Measurements from ENCODE around the gene CAT.
A peak's percentile ranks its signal among the peaks of the same experiment; 100 is the strongest.

Gene CAT

DNA sequence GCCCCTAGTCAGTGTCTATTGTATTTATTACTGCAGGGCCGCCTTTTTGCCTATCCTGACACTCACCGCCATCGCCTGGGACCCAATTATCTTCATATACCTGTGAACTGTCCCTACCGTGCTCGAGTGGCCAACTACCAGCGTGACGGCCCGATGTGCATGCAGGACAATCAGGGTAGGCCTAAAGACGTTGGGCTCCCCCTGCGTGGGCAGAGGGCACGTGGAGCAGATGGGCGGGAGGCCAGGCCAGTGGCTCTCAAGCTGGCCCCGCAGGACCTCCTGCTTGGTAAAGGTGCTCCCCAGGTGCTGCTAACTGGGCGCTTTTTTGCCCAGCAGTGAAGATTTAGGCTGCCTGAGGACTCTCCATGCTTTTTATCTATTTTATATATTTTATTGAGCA, 22.5 kb downstream of the CAT start:
- DNase-seq (ENCODE audit: low read depth in 1 of 2, low spot score in 1 of 2): no peak
- H3K27me3 ChIP-seq (ENCODE audit: insufficient read depth, poor library complexity, severe bottlenecking): no peaks in the 10 kb centered on the region
- TF ChIP-seq, protein P1, sequence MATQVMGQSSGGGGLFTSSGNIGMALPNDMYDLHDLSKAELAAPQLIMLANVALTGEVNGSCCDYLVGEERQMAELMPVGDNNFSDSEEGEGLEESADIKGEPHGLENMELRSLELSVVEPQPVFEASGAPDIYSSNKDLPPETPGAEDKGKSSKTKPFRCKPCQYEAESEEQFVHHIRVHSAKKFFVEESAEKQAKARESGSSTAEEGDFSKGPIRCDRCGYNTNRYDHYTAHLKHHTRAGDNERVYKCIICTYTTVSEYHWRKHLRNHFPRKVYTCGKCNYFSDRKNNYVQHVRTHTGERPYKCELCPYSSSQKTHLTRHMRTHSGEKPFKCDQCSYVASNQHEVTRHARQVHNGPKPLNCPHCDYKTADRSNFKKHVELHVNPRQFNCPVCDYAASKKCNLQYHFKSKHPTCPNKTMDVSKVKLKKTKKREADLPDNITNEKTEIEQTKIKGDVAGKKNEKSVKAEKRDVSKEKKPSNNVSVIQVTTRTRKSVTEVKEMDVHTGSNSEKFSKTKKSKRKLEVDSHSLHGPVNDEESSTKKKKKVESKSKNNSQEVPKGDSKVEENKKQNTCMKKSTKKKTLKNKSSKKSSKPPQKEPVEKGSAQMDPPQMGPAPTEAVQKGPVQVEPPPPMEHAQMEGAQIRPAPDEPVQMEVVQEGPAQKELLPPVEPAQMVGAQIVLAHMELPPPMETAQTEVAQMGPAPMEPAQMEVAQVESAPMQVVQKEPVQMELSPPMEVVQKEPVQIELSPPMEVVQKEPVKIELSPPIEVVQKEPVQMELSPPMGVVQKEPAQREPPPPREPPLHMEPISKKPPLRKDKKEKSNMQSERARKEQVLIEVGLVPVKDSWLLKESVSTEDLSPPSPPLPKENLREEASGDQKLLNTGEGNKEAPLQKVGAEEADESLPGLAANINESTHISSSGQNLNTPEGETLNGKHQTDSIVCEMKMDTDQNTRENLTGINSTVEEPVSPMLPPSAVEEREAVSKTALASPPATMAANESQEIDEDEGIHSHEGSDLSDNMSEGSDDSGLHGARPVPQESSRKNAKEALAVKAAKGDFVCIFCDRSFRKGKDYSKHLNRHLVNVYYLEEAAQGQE (IDR thresholded peaks at IDR 0.05; ENCODE audit: insufficient replicate concordance, low read depth): no peak
- TF ChIP-seq GABPA (IDR thresholded peaks at IDR 0.05; ENCODE audit: low read depth): no peak
- TF ChIP-seq SPI1 (IDR thresholded peaks at IDR 0.05; ENCODE audit: borderline replicate concordance, low read depth): no peak
- TF ChIP-seq, protein P2, sequence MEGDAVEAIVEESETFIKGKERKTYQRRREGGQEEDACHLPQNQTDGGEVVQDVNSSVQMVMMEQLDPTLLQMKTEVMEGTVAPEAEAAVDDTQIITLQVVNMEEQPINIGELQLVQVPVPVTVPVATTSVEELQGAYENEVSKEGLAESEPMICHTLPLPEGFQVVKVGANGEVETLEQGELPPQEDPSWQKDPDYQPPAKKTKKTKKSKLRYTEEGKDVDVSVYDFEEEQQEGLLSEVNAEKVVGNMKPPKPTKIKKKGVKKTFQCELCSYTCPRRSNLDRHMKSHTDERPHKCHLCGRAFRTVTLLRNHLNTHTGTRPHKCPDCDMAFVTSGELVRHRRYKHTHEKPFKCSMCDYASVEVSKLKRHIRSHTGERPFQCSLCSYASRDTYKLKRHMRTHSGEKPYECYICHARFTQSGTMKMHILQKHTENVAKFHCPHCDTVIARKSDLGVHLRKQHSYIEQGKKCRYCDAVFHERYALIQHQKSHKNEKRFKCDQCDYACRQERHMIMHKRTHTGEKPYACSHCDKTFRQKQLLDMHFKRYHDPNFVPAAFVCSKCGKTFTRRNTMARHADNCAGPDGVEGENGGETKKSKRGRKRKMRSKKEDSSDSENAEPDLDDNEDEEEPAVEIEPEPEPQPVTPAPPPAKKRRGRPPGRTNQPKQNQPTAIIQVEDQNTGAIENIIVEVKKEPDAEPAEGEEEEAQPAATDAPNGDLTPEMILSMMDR (IDR thresholded peaks at IDR 0.05; ENCODE audit: insufficient read depth, low read length): no peak
- TF ChIP-seq POLR2AphosphoS5 (IDR thresholded peaks at IDR 0.05; ENCODE audit: low read depth): no peak
- H3K4me3 ChIP-seq (replicated peaks; ENCODE audit: insufficient read depth, low read length): no peak overlapping the region
- no peak overlapping the region for H3K27ac ChIP-seq (replicated peaks)

DNA sequence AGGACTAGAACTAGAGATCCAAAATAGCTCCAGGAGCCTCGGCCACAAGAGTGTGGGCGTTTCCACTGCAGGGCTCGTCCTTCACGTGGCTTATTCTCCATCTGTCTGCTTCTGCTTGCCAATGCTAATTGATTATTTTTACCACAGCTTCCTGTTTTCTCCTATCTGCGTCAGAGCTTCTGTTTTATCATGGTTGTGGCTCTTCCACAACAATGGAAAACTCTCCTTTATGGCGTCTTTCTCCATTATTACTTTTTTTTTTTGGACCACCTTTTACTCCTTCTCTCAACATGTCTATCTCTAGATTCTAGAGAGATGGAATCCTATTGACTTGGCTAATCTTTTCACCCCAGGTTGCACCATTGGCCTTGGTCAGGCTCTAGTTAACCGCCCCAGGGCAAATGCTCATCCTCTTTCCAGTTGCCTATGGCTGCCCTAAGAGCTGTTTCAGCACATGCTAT, 25.9 kb downstream of the CAT start:
- H3K27me3 ChIP-seq (ENCODE audit: insufficient read depth, poor library complexity, severe bottlenecking): no peaks in the 10 kb centered on the region
- peak overlapping the region; percentile 41 for H3K27ac ChIP-seq (replicated peaks)
- DNase-seq (ENCODE audit: low read depth in 1 of 2, low spot score in 1 of 2): peak in 1 of 2 experiments; percentile 57
- 0 out of 2 replicates have a peak, but pooled peaks have one; percentile 10 for TF ChIP-seq SPI1 (IDR thresholded peaks at IDR 0.05; ENCODE audit: borderline replicate concordance, low read depth)
- no peak for TF ChIP-seq GABPA (IDR thresholded peaks at IDR 0.05; ENCODE audit: low read depth)
- TF ChIP-seq POLR2AphosphoS5 (IDR thresholded peaks at IDR 0.05; ENCODE audit: low read depth): no peak
- TF ChIP-seq, protein P2 (IDR thresholded peaks at IDR 0.05; ENCODE audit: insufficient read depth, low read length): no peak
- TF ChIP-seq, protein P1 (IDR thresholded peaks at IDR 0.05; ENCODE audit: insufficient replicate concordance, low read depth): no peak
- no peak overlapping the region for H3K4me3 ChIP-seq (replicated peaks; ENCODE audit: insufficient read depth, low read length)

DNA sequence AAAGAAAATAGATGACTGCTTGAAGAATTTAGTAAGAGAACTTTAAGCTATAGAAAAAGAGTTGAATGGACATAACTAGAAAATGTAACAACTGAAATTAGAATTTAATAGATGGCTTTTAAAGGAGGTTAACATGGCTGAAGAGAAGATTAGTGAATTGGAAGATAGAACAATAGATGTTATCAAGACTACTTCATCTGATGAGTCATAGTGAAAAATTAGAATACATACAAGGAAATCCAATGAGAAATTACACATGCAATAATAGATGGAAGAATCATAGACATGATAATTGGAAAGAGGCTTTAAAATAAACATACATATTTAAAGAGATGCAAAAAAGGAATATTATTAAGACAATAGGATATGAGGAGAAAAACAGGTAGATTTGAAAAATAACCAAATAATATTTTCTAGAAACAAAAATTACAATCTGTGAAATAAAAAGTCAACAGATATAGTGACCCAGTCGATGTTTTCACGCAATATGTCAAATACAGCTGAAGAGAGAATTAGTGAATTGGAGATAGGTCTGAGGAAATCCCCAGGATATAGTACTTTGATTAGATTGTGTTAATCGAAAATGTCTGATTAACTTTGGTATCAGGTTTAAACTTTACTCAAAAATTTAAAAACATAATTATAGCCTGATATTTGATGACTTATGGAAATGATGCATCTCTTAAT, 28.2 kb downstream of the CAT start:
- TF ChIP-seq, protein P1 (IDR thresholded peaks at IDR 0.05; ENCODE audit: insufficient replicate concordance, low read depth): no peak
- TF ChIP-seq GABPA (IDR thresholded peaks at IDR 0.05; ENCODE audit: low read depth): no peak
- no peak for TF ChIP-seq POLR2AphosphoS5 (IDR thresholded peaks at IDR 0.05; ENCODE audit: low read depth)
- TF ChIP-seq, protein P2 (IDR thresholded peaks at IDR 0.05; ENCODE audit: insufficient read depth, low read length): no peak
- TF ChIP-seq SPI1 (IDR thresholded peaks at IDR 0.05; ENCODE audit: borderline replicate concordance, low read depth): no peak
- H3K27me3 ChIP-seq (ENCODE audit: insufficient read depth, poor library complexity, severe bottlenecking): no peaks in the 10 kb centered on the region
- no peak overlapping the region for H3K27ac ChIP-seq (replicated peaks)
- DNase-seq (ENCODE audit: low read depth in 1 of 2, low spot score in 1 of 2): no peak
- no peak overlapping the region for H3K4me3 ChIP-seq (replicated peaks; ENCODE audit: insufficient read depth, low read length)
